ENCODE data around the gene FAM90A26.
"Not testable (repeated sequence)": the region's sequence is repeated elsewhere in the genome, so short reads cannot be mapped to it uniquely, and the experiment has no call there.

The FAM90A26 gene

GRCh38 chr4:9169791-9170459 lies at the start of gene FAM90A26:
Gene FAM90A26 (plus strand): TSS chr4:9170409. CDS start chr4:9173173, 2,764 bp downstream.
- DNase-seq = not testable (repeated sequence)

GRCh38 chr4:9122711-9123110 lies 47.5 kb upstream of the FAM90A26 start:
- DNase-seq = not testable (repeated sequence)

- peak; percentile 52 for DNase-seq
Observed at GRCh38 chr4:9123572-9124007, 46.6 kb upstream of the FAM90A26 start.

GRCh38 chr4:9125601-9126161 lies 44.5 kb upstream of the FAM90A26 start:
- DNase-seq = not testable (repeated sequence)

GRCh38 chr4:9131420-9131819 lies 38.8 kb upstream of the FAM90A26 start:
- not testable (repeated sequence) for DNase-seq

- DNase-seq = not testable (repeated sequence)
Observed at GRCh38 chr4:9132849-9133248, 37.4 kb upstream of the FAM90A26 start.

GRCh38 chr4:9134011-9134410 lies 36.2 kb upstream of the FAM90A26 start:
- not testable (repeated sequence) for DNase-seq

- DNase-seq = not testable (repeated sequence)
Observed at GRCh38 chr4:9134556-9134955, 35.7 kb upstream of the FAM90A26 start.

- DNase-seq = not testable (repeated sequence)
Observed at GRCh38 chr4:9141050-9141449, 29.2 kb upstream of the FAM90A26 start.

GRCh38 chr4:9142786-9143185 lies 27.4 kb upstream of the FAM90A26 start:
- not testable (repeated sequence) for DNase-seq

- DNase-seq = no peak
Observed at GRCh38 chr4:9143421-9144080, 26.7 kb upstream of the FAM90A26 start.

GRCh38 chr4:9146967-9147366 lies 23.2 kb upstream of the FAM90A26 start:
- no peak for DNase-seq

- not testable (repeated sequence) for DNase-seq
Observed at GRCh38 chr4:9147368-9147767, 22.8 kb upstream of the FAM90A26 start.

GRCh38 chr4:9148611-9149409 lies 21.4 kb upstream of the FAM90A26 start:
- not testable (repeated sequence) for DNase-seq

- DNase-seq = not testable (repeated sequence)
Observed at GRCh38 chr4:9151809-9152179, 18.4 kb upstream of the FAM90A26 start.

- peak; percentile 18 for DNase-seq
Observed at GRCh38 chr4:9152180-9153007, 17.8 kb upstream of the FAM90A26 start.

- DNase-seq = peak; percentile 63
Observed at GRCh38 chr4:9153008-9153570, 17.1 kb upstream of the FAM90A26 start.

GRCh38 chr4:9153571-9154157 lies 16.5 kb upstream of the FAM90A26 start:
- not testable (repeated sequence) for DNase-seq

GRCh38 chr4:9155101-9155886 lies 14.9 kb upstream of the FAM90A26 start:
- not testable (repeated sequence) for DNase-seq

GRCh38 chr4:9158392-9158791 lies 11.8 kb upstream of the FAM90A26 start:
- not testable (repeated sequence) for DNase-seq

GRCh38 chr4:9160046-9160445 lies 10.2 kb upstream of the FAM90A26 start:
- not testable (repeated sequence) for DNase-seq
